ENCODE data around the gene CDH2. TPM values are rescaled to one million over a fixed set of nuclear protein-coding genes. Genes with fewer than 3 reads are reported as not detected.

Gene CDH2
- polyA plus RNA-seq, 1 donor (not counting 4 experiments of a cell fraction or from before 2014, with no cell fraction given) = 0.46 TPM

DNA sequence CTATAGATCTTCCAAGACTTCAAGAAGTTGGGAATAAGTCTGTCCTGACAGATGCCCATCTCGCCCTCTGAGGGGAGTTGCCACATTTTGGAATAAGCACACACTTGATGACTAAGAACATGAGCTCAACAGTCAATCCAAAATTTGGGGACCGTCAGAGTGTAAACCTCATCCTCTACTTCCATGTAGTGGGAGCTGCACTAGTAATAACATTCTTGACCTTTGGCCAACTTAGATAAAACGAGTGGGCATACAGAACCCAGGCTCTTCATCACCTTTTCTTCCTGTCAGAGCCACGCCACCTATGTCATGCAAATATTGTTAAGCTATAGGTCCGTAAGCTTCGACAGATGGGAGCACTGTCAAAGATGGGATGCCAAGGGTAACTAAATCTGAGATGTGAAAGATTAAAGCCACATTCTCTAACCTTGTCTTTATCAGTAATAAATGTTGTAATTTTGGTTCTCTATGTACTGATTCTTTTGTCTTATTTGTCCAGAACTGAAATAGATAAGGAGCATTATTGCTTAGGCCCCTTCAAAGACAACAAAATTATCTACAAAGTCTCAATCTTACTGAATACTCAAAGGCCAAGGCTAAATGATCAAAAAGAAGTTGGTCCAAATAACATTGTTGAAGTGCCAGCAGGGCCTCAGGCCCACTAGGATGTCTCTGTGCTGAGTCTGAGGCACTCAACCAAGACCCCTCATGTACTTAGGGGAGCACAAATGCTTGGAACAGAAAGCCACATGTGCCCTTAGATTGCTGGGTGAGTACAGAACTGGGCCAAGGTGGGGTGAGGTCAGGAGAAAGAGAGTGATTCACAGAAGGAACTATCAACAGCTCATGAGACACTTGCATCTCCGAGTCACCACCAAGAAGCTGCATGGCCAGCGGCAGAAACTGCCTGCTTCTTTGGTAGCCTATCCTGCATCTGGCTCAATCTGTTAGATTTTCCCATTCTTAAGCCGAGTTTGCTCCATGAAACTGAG is 15.0 kb downstream of the CDH2 start:
- dilution Hi-C loops (cut with MboI; ENCODE audit: extremely low pct_ligation_motif_present, low sequenced_read_pairs) = no loop called here
- Histone ChIP-seq H3K9me3 (ENCODE audit: control insufficient read depth, low read depth, low read length) (no peaks in the 10 kb centered on the region), H3K27me3 (ENCODE audit: control insufficient read depth, extremely low read depth, insufficient read depth, low read length) (no peaks in the 10 kb centered on the region), H3K4me3 (ENCODE audit: control insufficient read depth in 2 of 3, extremely low read depth in 1 of 3, insufficient read depth in 2 of 3, low read depth in 1 of 3, low read length in 3 of 3) (no peak overlapping the region), H2AFZ (ENCODE audit: control insufficient read depth, low read length) (no peak overlapping the region), H3K4me2 (ENCODE audit: control insufficient read depth, extremely low read depth, insufficient read depth, low read depth, low read length) (no peak overlapping the region), H3K9ac (ENCODE audit: control insufficient read depth, extremely low read depth, insufficient read depth, low read length) (no peak overlapping the region), H3K79me2 (ENCODE audit: control insufficient read depth, insufficient read depth, low read length) (no peaks in the 10 kb centered on the region), H3K36me3 (ENCODE audit: control insufficient read depth in 2 of 2, extremely low read depth in 1 of 2, insufficient read depth in 2 of 2, low read length in 2 of 2) (no peaks in the 10 kb centered on the region), H4K20me1 (ENCODE audit: control insufficient read depth, extremely low read depth, insufficient read depth, low read length) (no peaks in the 10 kb centered on the region), H3K9me1 (ENCODE audit: control insufficient read depth, extremely low read depth, insufficient read depth, low read length) (no peaks in the 10 kb centered on the region), H3K4me1 (ENCODE audit: control insufficient read depth, extremely low read depth, insufficient read depth, low read length) (no peaks in the 10 kb centered on the region), H3K27ac (ENCODE audit: control insufficient read depth, insufficient read depth, low read length) (no peak overlapping the region)
- no peak for DNase-seq (ENCODE audit: low read depth, low spot score)
- TF ChIP-seq, protein P1, sequence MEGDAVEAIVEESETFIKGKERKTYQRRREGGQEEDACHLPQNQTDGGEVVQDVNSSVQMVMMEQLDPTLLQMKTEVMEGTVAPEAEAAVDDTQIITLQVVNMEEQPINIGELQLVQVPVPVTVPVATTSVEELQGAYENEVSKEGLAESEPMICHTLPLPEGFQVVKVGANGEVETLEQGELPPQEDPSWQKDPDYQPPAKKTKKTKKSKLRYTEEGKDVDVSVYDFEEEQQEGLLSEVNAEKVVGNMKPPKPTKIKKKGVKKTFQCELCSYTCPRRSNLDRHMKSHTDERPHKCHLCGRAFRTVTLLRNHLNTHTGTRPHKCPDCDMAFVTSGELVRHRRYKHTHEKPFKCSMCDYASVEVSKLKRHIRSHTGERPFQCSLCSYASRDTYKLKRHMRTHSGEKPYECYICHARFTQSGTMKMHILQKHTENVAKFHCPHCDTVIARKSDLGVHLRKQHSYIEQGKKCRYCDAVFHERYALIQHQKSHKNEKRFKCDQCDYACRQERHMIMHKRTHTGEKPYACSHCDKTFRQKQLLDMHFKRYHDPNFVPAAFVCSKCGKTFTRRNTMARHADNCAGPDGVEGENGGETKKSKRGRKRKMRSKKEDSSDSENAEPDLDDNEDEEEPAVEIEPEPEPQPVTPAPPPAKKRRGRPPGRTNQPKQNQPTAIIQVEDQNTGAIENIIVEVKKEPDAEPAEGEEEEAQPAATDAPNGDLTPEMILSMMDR (optimal IDR thresholded peaks at IDR 0.05 in 1 of 3, IDR thresholded peaks at IDR 0.05 in 1 of 3, conservative IDR thresholded peaks at IDR 0.05 in 1 of 3; ENCODE audit: extremely low read depth in 1 of 3, insufficient read depth in 2 of 3, low read length in 3 of 3) = no peak
- TF ChIP-seq EZH2 (IDR thresholded peaks at IDR 0.05; ENCODE audit: low read length) = no peak
- no peak for FAIRE-seq

GRCh38 chr18:28159055-28159454 is 17.9 kb downstream of the CDH2 start:
- no peak for DNase-seq (ENCODE audit: low read depth, low spot score)
- Histone ChIP-seq H3K9me3 (ENCODE audit: control insufficient read depth, low read depth, low read length) (no peaks in the 10 kb centered on the region), H3K27ac (ENCODE audit: control insufficient read depth, insufficient read depth, low read length) (no peak overlapping the region), H3K27me3 (ENCODE audit: control insufficient read depth, extremely low read depth, insufficient read depth, low read length) (no peaks in the 10 kb centered on the region), H3K4me1 (ENCODE audit: control insufficient read depth, extremely low read depth, insufficient read depth, low read length) (no peaks in the 10 kb centered on the region), H4K20me1 (ENCODE audit: control insufficient read depth, extremely low read depth, insufficient read depth, low read length) (no peaks in the 10 kb centered on the region), H3K4me2 (ENCODE audit: control insufficient read depth, extremely low read depth, insufficient read depth, low read depth, low read length) (no peak overlapping the region), H3K9me1 (ENCODE audit: control insufficient read depth, extremely low read depth, insufficient read depth, low read length) (no peaks in the 10 kb centered on the region), H3K79me2 (ENCODE audit: control insufficient read depth, insufficient read depth, low read length) (no peaks in the 10 kb centered on the region), H3K4me3 (ENCODE audit: control insufficient read depth in 2 of 3, extremely low read depth in 1 of 3, insufficient read depth in 2 of 3, low read depth in 1 of 3, low read length in 3 of 3) (no peak overlapping the region), H2AFZ (ENCODE audit: control insufficient read depth, low read length) (no peak overlapping the region), H3K36me3 (ENCODE audit: control insufficient read depth in 2 of 2, extremely low read depth in 1 of 2, insufficient read depth in 2 of 2, low read length in 2 of 2) (no peaks in the 10 kb centered on the region), H3K9ac (ENCODE audit: control insufficient read depth, extremely low read depth, insufficient read depth, low read length) (no peak overlapping the region)
- FAIRE-seq = no peak
- TF ChIP-seq, protein P1 (optimal IDR thresholded peaks at IDR 0.05 in 1 of 3, IDR thresholded peaks at IDR 0.05 in 1 of 3, conservative IDR thresholded peaks at IDR 0.05 in 1 of 3; ENCODE audit: extremely low read depth in 1 of 3, insufficient read depth in 2 of 3, low read length in 3 of 3) = no peak
- TF ChIP-seq EZH2 (IDR thresholded peaks at IDR 0.05; ENCODE audit: low read length) = no peak
- dilution Hi-C loops (cut with MboI; ENCODE audit: extremely low pct_ligation_motif_present, low sequenced_read_pairs) = no loop called here

Measured in keratinocyte (primary cell).